Suprapubic skin (tissue), 4 donors: ENCODE data around the gene C14orf132. TPM values are rescaled to one million over a fixed set of nuclear protein-coding genes. Genes with fewer than 3 reads are reported as not detected.

Source experiments
- DNase-seq, 2 donors: peaks; one replicate each; pipeline ENCODE4 v3.0.0-alpha.2; 2019; ENCODE audit warnings: low spot score in 2 of 2
- H3K27ac ChIP-seq: fragments of 200-600 bp; sonication (generic); one replicate; pipeline ENCODE4 v1.5.1; 2019
- H3K27me3 ChIP-seq: fragments of 200-600 bp; sonication (generic); one replicate; pipeline ENCODE4 v1.5.1; 2019
- H3K36me3 ChIP-seq: fragments of 200-600 bp; sonication (generic); one replicate; pipeline ENCODE4 v1.5.1; 2019
- H3K4me1 ChIP-seq: fragments of 200-600 bp; sonication (generic); one replicate; pipeline ENCODE4 v1.5.1; 2019
- H3K4me3 ChIP-seq: fragments of 200-600 bp; sonication (generic); one replicate; pipeline ENCODE4 v1.5.1; 2019; ENCODE audit warnings: mild to moderate bottlenecking
- H3K9me3 ChIP-seq: fragments of 200-600 bp; sonication (generic); one replicate; pipeline ENCODE4 v1.5.1; 2019
- CTCF ChIP-seq, 2 donors: fragments of 200-600 bp in 1 of 2; fragments of 450-650 bp in 1 of 2; sonication (generic) in 1 of 2; IDR thresholded peaks; one replicate each; pipeline ENCODE4 v1.5.1; 2016 to 2019; ENCODE audit warnings: antibody characterized with exemption in 2 of 2, mild to moderate bottlenecking in 1 of 2, moderate library complexity in 1 of 2
- EP300 ChIP-seq: sonication (generic); formaldehyde crosslinking; IDR thresholded peaks from one replicate; pipeline ENCODE4 v1.6.1; 2017; ENCODE audit warnings: antibody characterized with exemption
- POLR2A ChIP-seq, 2 donors: fragments of 450-650 bp; IDR thresholded peaks; one replicate each; pipeline ENCODE4 v1.6.1; 2017; ENCODE audit warnings: antibody characterized with exemption in 2 of 2, mild to moderate bottlenecking in 2 of 2, moderate library complexity in 2 of 2
- POLR2AphosphoS5 ChIP-seq, 3 donors: sonication (generic); formaldehyde crosslinking; IDR thresholded peaks; one replicate each; pipeline ENCODE4 v1.6.1; 2017; ENCODE audit warnings: antibody characterized with exemption in 3 of 3
- WGBS: methylation state at CpG from one replicate; pipeline ENCODE4 v1.1.5; 2018; 5-methylcytosine and 5-hydroxymethylcytosine counted together
- total RNA-seq, 4 donors: library from RNA; depleted of rRNA; stranded (reverse); fragments of >200 nt; gene quantifications; one replicate each; pipeline ENCODE4 v1.1.0, GENCODE V29; 2016

Gene C14orf132
- total RNA-seq, 4 donors from 2014 or later = 16.2 to 34.4 (median 27.9) TPM

DNA sequence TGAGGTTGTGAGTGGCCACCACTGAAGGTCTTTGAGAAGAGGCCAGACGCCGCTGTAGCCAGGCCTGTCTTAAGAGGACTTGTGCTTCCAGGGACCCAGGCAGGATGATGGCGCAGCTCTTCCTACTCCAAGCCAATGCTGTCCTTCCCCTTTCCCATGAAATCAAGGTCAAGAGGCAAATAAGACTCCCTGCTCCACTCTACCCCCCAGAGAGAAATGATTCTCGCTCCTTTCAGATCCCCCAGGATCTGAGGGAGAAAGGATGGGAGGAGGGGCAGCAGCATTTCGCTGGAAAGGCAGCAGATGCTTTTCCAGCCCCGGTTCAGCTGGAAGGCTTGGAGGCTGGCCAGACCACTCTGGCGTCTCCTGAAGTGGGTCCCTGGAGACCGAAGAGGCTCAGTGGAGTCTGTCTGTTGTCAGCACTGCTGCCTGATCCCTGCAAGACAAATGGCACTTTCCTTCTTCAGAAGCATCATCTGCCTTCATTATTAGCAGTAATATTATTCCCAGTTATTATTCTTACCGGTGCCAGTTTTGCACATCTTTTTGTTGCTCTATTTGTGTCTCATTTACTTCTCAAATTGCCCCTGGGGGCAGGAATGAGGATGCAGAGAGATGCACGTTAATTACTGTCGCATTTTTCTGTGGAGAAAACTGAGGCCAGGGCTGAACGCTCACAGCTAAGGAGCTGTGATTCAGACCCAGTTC is 51.4 kb downstream of the C14orf132 start:
- H3K27ac ChIP-seq = no peak overlapping the region
- H3K9me3 ChIP-seq = no peaks in the 10 kb centered on the region
- peaks cover 7% of the 10 kb centered on the region for H3K27me3 ChIP-seq
- 50% methylated on average over 12 of the region's 12 CpGs for WGBS
- no peak overlapping the region for H3K4me3 ChIP-seq
- peaks cover 27% of the 10 kb centered on the region for H3K36me3 ChIP-seq
- peaks cover 34% of the 10 kb centered on the region for H3K4me1 ChIP-seq
- TF ChIP-seq POLR2A (IDR thresholded peaks at IDR 0.05) (no peak), CTCF (IDR thresholded peaks at IDR 0.05) (no peak), EP300 (no peak), POLR2AphosphoS5 (IDR thresholded peaks at IDR 0.05) (no peak)
- peak in 1 of 2 donors; percentile 69 for DNase-seq

GRCh38 chr14:96091149-96091693 is 52.1 kb downstream of the C14orf132 start:
- Histone ChIP-seq H3K27ac (no peak overlapping the region), H3K9me3 (no peaks in the 10 kb centered on the region), H3K4me1 (peaks cover 37% of the 10 kb centered on the region), H3K27me3 (peaks cover 7% of the 10 kb centered on the region), H3K36me3 (peaks cover 27% of the 10 kb centered on the region), H3K4me3 (no peak overlapping the region)
- 62% methylated on average over 10 of the region's 15 CpGs for WGBS
- TF ChIP-seq CTCF (IDR thresholded peaks at IDR 0.05) = no peak
- no peak for TF ChIP-seq POLR2AphosphoS5 (IDR thresholded peaks at IDR 0.05)
- no peak for TF ChIP-seq POLR2A (IDR thresholded peaks at IDR 0.05)
- TF ChIP-seq EP300 = no peak
- peak; percentile 57 to 73 for DNase-seq

DNA sequence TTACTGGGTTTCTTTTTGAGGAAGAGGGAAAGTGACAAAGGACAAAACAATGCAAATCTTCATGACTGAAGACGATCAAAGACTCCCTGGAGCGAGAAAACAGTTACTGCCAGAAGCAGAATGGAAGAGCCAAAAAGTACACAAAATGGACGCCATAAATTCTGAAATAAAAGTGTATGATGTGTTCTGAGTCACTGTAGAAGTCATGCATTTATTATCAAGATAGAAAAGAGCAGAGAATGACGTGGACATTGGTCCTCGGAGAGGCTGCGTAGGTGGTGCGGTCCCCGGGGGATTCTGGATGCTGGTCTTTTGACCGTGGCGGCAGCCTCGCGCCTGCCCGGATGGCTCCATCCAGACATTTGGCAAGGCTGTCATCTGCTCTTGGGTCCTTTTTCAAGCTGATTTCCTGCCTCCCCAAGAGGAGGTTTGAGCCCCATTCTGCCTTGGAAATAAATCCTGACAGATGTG is 52.8 kb downstream of the C14orf132 start:
- 83% methylated on average over 13 of the region's 13 CpGs for WGBS
- no peaks in the 10 kb centered on the region for H3K9me3 ChIP-seq
- H3K4me1 ChIP-seq = peaks cover 43% of the 10 kb centered on the region
- DNase-seq = peak in 1 of 2 donors; percentile 33
- TF ChIP-seq EP300 (no peak), CTCF (IDR thresholded peaks at IDR 0.05) (no peak), POLR2AphosphoS5 (IDR thresholded peaks at IDR 0.05) (no peak), POLR2A (IDR thresholded peaks at IDR 0.05) (no peak)
- H3K36me3 ChIP-seq = peaks cover 21% of the 10 kb centered on the region
- peaks cover 7% of the 10 kb centered on the region for H3K27me3 ChIP-seq
- no peak overlapping the region for H3K4me3 ChIP-seq
- no peak overlapping the region for H3K27ac ChIP-seq

DNA sequence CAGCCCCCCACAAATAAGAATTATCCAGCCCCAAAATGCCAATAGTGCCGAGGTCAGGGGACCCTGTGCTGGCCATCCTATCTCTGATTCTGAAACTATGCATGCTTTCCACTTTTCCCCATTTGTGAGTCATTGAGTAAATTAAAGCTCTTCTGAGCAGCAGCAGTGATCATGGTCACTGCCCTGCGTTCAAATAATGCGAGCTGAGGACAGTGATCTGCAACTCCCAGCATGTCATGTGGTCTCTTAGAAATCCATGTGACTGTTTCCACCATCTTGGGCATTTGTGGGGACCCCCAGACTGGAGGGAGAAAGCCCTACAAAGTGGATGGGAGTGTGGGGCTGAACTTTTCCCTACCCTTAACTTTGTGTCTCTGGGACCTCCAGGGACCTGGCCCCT is 53.8 kb downstream of the C14orf132 start:
- Histone ChIP-seq H3K36me3 (peaks cover 11% of the 10 kb centered on the region), H3K4me3 (no peak overlapping the region), H3K4me1 (peaks cover 50% of the 10 kb centered on the region), H3K9me3 (no peaks in the 10 kb centered on the region), H3K27ac (no peak overlapping the region), H3K27me3 (peaks cover 7% of the 10 kb centered on the region)
- 73% methylated on average over 2 of the region's 3 CpGs for WGBS
- no peak for TF ChIP-seq POLR2AphosphoS5 (IDR thresholded peaks at IDR 0.05)
- TF ChIP-seq CTCF (IDR thresholded peaks at IDR 0.05) = no peak
- no peak for TF ChIP-seq EP300
- no peak for TF ChIP-seq POLR2A (IDR thresholded peaks at IDR 0.05)
- no peak for DNase-seq

DNA sequence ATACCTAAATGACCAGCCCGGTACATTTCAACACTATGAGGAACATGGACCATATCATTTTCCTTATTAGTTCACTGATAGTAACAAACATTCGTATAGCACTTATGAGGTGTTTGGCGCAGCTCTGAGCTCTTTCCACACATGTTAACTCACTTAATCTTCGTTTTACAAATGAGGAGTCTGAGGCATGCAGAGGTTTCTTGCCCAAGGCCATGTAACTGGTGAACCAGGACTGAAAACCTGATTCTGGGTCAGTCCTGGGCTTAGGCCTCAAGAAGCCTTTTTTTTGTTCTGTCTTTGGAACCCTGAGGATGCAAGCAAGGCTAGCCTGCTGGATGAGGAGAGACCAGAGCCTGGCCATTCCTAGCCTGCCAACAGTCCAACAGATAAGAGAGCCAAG is 55.0 kb downstream of the C14orf132 start:
- Histone ChIP-seq H3K4me1 (peaks cover 50% of the 10 kb centered on the region), H3K27me3 (peaks cover 7% of the 10 kb centered on the region), H3K27ac (no peak overlapping the region), H3K4me3 (no peak overlapping the region), H3K9me3 (no peaks in the 10 kb centered on the region), H3K36me3 (no peaks in the 10 kb centered on the region)
- DNase-seq = peak in 1 of 2 donors; percentile 17
- TF ChIP-seq CTCF (IDR thresholded peaks at IDR 0.05) = no peak
- TF ChIP-seq POLR2A (IDR thresholded peaks at IDR 0.05) = no peak
- TF ChIP-seq EP300 = no peak
- TF ChIP-seq POLR2AphosphoS5 (IDR thresholded peaks at IDR 0.05) = no peak
- 81% methylated on average over 4 of the region's 4 CpGs for WGBS
